ACC112 (cell line): ENCODE measurements around the gene AFAP1.

ENCODE experiments used
- H2AFZ ChIP-seq: fragments of 200-600 bp; sonication (generic); one replicate; pipeline ENCODE4 v1.6.0; 2017; ENCODE audit warnings: antibody characterized with exemption, low read length; ENCODE audit not compliant: unreplicated experiment
- H3K27ac ChIP-seq: fragments of 200-600 bp; sonication (generic); 2 replicates; pipeline ENCODE4 v1.5.1; 2014; ENCODE audit warnings: low read depth, mild to moderate bottlenecking, antibody characterized with exemption, low read length, moderate library complexity
- H3K27me3 ChIP-seq: fragments of 200-600 bp; sonication (generic); 2 replicates; pipeline ENCODE4 v1.6.1; 2014; ENCODE audit warnings: mild to moderate bottlenecking, antibody characterized with exemption, low read length, moderate library complexity, mixed read lengths; ENCODE audit not compliant: insufficient read depth
- H3K36me3 ChIP-seq: fragments of 200-600 bp; sonication (generic); 2 replicates; pipeline ENCODE4 v1.6.1; 2016; ENCODE audit warnings: mild to moderate bottlenecking, antibody characterized with exemption, low read length, moderate library complexity, mixed read lengths; ENCODE audit not compliant: insufficient read depth
- H3K4me1 ChIP-seq: fragments of 200-600 bp; sonication (generic); one replicate; pipeline ENCODE4 v1.6.1; 2016; ENCODE audit warnings: low read length, mixed read lengths; ENCODE audit not compliant: insufficient read depth, unreplicated experiment, control insufficient read depth
- H3K4me3 ChIP-seq: fragments of 200-600 bp; sonication (generic); 2 replicates; pipeline ENCODE4 v1.5.1; 2014; ENCODE audit warnings: mild to moderate bottlenecking, low read depth, low read length
- H3K79me2 ChIP-seq: fragments of 200-600 bp; sonication (generic); one replicate; pipeline ENCODE4 v1.6.0; 2016; ENCODE audit warnings: low read length; ENCODE audit not compliant: control insufficient read depth, unreplicated experiment, insufficient read depth

The AFAP1 gene

GRCh38 chr4:7745301-7745885, 194.3 kb downstream of the AFAP1 start:
- Histone ChIP-seq H3K4me3 (no peak overlapping the region), H2AFZ (no peak overlapping the region), H3K36me3 (no peaks in the 10 kb centered on the region), H3K79me2 (no peaks in the 10 kb centered on the region), H3K27me3 (no peaks in the 10 kb centered on the region), H3K4me1 (no peaks in the 10 kb centered on the region), H3K27ac (no peak overlapping the region)

- Histone ChIP-seq H2AFZ (no peak overlapping the region), H3K4me1 (no peaks in the 10 kb centered on the region), H3K79me2 (no peaks in the 10 kb centered on the region), H3K4me3 (no peak overlapping the region), H3K36me3 (no peaks in the 10 kb centered on the region), H3K27ac (no peak overlapping the region), H3K27me3 (no peaks in the 10 kb centered on the region)
Measured at GRCh38 chr4:7744142-7744804, 195.4 kb downstream of the AFAP1 start.

GRCh38 chr4:7742807-7743280, 196.8 kb downstream of the AFAP1 start:
- Histone ChIP-seq H3K4me3 (no peak overlapping the region), H3K27ac (no peak overlapping the region), H3K4me1 (no peaks in the 10 kb centered on the region), H3K79me2 (no peaks in the 10 kb centered on the region), H3K36me3 (no peaks in the 10 kb centered on the region), H3K27me3 (no peaks in the 10 kb centered on the region), H2AFZ (no peak overlapping the region)

GRCh38 chr4:7741946-7742806, 197.5 kb downstream of the AFAP1 start:
- H3K4me1 ChIP-seq, result no peaks in the 10 kb centered on the region
- H3K27me3 ChIP-seq, result no peaks in the 10 kb centered on the region
- H2AFZ ChIP-seq, result no peak overlapping the region
- no peak overlapping the region for H3K27ac ChIP-seq
- no peaks in the 10 kb centered on the region for H3K36me3 ChIP-seq
- no peaks in the 10 kb centered on the region for H3K79me2 ChIP-seq
- H3K4me3 ChIP-seq, result no peak overlapping the region

- Histone ChIP-seq H3K79me2 (no peaks in the 10 kb centered on the region), H3K4me1 (no peaks in the 10 kb centered on the region), H2AFZ (no peak overlapping the region), H3K4me3 (no peak overlapping the region), H3K36me3 (no peaks in the 10 kb centered on the region), H3K27ac (no peak overlapping the region), H3K27me3 (no peaks in the 10 kb centered on the region)
Measured at GRCh38 chr4:7740866-7741525, 198.7 kb downstream of the AFAP1 start.

GRCh38 chr4:7739918-7740865, 199.5 kb downstream of the AFAP1 start:
- no peaks in the 10 kb centered on the region for H3K27me3 ChIP-seq
- no peak overlapping the region for H3K4me3 ChIP-seq
- H2AFZ ChIP-seq, result no peak overlapping the region
- no peaks in the 10 kb centered on the region for H3K79me2 ChIP-seq
- H3K4me1 ChIP-seq, result no peaks in the 10 kb centered on the region
- H3K36me3 ChIP-seq, result no peaks in the 10 kb centered on the region
- H3K27ac ChIP-seq, result no peak overlapping the region

- Histone ChIP-seq H3K36me3 (no peaks in the 10 kb centered on the region), H2AFZ (no peak overlapping the region), H3K27me3 (no peaks in the 10 kb centered on the region), H3K4me3 (no peak overlapping the region), H3K79me2 (no peaks in the 10 kb centered on the region), H3K4me1 (no peaks in the 10 kb centered on the region), H3K27ac (no peak overlapping the region)
Measured at GRCh38 chr4:7739077-7739917, 200.4 kb downstream of the AFAP1 start.

- no peak overlapping the region for H3K4me3 ChIP-seq
- no peaks in the 10 kb centered on the region for H3K36me3 ChIP-seq
- H3K79me2 ChIP-seq, result no peaks in the 10 kb centered on the region
- H3K27me3 ChIP-seq, result no peaks in the 10 kb centered on the region
- no peak overlapping the region for H3K27ac ChIP-seq
- H3K4me1 ChIP-seq, result no peaks in the 10 kb centered on the region
- H2AFZ ChIP-seq, result no peak overlapping the region
Measured at GRCh38 chr4:7738458-7739076, 201.1 kb downstream of the AFAP1 start.
